NCI-H82 treated with DMSO at 0.1 percent for 48 hours (cell line): ENCODE measurements around the gene ATP6V0E1.
A peak's percentile ranks its signal among the peaks of the same experiment; 100 is the strongest.
"Not testable (repeated sequence)": the region's sequence is repeated elsewhere in the genome, so short reads cannot be mapped to it uniquely, and the experiment has no call there.

Experiments
- DNase-seq: peaks from one replicate; lab custom pipeline; 2025; ENCODE audit not compliant: unreplicated experiment; lab: John Stamatoyannopoulos, UW

ATP6V0E1 gene

DNA sequence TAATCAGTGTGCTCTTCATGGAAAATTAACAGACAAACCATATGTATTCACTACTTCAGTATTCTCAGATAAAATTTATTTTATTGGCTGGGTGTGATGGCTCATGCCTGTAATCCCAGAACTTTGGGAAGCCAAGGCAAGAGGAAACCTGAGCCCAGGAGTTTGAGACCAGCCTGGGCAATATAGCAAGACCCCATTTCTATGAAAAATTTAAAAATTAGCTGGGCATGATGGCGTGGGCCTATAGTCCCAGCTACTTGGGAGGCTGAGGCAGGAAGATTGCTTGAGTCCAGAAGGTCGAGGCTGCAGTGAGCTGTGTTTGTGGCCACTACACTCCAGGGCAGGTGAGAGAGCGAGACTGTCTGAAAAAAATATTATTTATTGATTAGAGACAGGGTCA, 49.2 kb downstream of the ATP6V0E1 start:
- no peak for DNase-seq

DNA sequence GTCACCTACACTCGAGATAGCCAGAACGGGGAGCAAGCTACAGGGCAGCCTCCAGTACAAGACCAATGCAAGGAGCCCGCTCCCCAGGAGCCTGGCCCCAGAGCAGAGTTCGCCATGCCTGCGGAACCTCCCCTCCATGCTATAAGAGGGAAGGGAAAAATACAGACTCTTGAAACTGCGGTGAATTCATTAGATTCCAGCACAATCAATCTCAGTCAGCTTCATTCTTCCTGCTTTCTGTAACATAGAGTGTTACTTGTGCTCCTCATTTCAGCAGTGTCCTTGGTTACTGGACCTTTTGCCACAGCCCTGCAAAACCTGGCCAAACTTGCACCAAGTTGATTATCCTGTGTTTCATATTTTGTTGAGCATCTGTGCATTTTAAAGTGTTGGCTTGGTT, 50.4 kb downstream of the ATP6V0E1 start:
- no peak for DNase-seq

DNA sequence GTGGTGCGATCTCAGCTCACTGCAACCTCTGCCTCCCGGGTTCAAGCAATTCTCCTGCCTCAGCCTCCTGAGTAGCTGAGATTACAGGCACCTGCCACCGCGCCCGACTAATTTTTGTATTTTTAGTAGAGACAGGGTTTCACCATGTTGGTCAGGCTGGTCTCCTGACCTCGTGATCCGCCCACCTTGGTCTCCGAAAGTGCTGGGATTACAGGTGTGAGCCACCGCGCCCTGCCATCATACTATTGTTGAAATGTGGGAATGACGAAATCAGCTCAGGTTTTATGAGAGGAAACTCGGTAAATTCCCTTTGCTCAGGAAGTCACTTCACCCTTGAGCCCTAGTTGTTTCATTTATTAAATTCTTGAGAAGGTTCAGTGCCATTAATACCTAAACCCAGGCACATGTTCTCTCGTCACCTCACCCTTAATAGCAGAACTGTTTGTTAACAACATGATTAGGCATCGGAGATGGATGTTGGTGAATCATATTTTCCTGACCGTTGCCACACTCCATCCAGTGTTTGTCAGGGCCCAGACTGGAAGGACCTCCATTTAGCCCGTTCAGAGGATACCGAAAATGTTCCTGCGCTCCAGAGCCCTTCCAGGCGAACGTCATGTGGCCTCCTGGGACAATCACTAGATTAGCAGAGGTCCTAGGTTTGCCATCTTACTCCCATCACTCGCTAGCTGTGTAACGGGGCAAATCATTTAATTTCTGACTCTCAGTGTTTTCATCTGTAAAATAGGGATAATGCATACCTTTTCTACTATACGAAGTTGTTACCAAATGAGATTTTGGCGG, 52.5 kb downstream of the ATP6V0E1 start:
- no peak for DNase-seq

DNA sequence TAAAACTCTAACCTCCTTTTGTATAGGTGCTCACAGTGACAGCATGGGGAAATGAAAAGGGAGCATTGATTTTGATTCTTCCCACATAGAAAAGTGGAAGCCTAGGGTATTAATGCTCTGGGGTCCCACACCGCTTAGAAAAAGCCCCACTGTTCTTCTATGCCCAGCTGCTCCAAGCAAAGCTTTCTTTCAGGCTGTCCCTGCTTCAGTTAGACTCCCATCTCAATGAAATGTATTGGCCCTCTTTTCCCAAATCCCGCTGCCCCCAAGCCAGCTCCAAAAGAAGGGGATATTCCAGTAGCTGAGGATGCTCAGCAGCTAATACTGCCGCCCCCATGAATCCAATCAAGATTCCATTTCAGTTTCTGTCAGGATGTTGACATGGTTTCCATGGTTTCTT, 55.6 kb downstream of the ATP6V0E1 start:
- DNase-seq = no peak

DNA sequence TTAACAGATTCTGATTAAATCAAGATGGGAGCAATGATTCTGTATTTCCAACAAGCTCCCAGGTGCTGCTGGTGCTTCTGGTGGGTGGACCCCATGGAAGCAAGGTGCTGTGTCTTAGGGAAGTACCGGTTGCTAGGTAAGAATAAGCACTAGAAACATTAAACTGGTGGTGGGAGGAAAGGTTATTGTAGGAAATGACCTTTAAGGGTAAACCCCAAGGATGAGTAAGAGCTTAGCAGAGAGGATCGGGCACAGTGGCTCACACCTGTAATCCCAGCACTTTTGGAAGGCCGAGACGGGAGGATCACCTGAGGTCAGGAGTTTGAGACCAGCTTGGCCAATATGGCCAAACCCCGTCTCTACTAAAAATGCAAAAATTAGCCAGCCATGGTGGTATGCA, 56.4 kb downstream of the ATP6V0E1 start:
- no peak for DNase-seq

DNA sequence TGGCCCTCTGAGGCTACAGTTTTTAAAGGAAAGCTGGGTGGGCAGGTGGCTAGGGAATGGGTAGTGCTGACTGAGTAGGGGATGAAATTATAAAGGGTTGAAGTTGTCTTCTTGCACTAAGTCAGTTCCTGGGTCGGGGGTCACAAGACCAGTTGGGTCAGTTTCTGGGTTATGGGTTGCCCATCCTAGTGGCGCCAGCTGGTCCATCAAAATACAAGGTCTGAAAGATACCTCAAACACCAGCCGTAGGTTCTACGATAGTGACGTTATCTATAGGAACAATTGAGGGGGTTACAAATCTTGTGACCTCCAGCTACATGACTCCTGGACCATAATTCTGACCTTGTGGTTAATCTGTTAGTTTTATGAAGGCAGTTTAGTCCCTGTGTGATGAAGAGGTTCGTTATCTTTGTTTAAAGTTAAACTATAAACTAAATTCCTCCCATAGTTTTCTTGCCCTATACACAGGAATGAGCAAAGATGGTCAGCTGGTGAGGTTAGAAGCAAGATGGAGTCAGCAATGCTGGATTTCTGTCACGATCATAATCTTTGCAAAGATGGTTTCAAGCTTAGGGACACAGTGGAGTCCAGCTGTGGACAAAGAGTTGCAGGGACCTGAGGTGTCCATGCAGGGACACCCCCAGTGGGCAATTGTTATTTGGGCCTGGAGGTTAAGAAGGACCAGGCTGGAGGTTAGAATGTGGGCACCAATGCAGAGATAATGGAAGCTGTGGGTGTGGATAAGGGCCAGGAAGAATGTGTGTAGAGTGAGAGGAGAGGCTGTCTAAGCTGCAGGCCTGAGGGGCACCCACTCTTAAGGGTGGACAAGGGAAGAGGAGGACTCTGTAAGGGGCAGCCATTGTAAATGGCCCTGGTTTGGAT, 58.6 kb downstream of the ATP6V0E1 start:
- no peak for DNase-seq

DNA sequence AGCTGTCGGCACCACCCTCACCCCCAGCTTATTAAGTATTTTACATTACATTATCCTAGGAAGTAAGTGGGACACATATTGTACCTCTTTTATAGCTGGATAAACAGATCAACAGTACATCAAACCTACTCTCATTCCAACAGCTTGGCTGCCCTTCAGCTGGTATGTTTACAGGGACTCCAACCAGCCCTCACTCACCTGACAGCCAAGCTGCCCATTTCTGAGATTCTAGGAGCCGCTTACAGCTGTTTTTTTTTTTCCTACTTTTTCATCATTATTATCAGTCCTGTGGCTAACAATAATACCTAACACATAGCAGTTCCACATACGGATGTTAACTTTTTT, 59.2 kb downstream of the ATP6V0E1 start:
- no peak for DNase-seq

DNA sequence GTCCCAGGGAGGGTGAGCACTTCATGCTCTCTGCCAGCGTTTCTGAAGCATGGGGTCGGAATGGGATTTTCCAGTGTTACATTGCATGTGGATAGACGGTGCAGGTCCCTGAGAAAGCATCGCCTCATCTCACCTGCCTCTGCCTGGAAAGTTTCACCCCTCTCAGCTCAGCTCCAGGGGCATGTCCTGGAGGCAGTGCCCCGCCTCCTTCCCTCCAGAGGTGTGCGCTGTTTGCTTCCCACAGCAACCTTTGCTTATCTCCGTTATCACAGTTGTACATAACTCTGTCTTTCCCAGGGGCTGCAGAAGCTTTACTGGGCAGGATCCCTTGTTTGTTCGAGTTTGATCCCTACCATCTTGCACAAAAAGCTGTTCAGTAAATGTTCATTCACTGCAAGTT, 61.9 kb downstream of the ATP6V0E1 start:
- DNase-seq = no peak

DNA sequence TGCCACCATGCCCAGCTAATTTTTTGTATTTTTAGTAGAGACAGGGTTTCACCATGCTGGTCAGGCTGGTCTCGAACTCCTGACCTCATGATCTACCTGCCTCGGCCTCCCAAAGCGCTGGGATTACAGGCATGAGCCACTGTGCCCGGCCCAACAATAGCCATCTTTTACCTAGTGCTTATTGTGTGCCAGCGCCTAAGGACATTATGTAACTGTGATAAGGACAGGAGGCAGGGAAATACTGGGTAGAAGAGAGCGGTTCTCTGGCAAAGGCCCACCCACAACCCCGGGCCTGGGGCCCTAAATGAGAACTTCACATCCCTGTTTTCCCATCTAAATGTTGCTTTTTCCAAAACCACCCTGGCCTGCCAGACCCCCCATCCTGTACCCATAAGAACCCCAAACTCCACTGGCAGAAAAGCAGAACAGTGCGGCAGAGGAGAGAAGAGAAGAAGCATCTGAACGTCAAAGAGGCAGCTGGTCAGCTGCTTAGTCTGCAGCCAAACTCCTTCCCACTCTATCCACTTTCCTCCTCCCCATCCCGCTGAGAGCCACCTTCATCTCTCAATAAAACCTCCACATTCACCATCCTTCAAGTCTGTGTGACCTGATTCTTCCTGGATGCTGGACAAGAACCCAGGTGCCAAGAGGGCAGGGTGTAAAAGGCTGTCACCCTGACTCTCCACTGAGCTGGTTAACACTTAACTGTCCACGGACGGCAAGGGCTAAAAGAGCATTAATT, 63.7 kb downstream of the ATP6V0E1 start:
- not testable (repeated sequence) for DNase-seq

DNA sequence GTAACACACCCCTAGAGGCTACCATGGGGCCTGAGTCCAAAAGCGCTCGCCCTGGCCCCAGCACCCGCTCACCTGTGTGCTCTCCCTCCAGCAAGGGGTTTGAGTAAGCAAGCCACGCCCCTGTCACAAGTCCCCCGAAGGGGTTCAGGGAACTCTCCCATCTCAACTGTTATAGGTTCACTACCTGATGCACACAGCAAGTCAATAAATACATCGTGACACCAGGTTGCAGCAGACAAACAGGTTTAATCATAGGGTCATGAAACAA, 64.2 kb downstream of the ATP6V0E1 start:
- DNase-seq = no peak

DNA sequence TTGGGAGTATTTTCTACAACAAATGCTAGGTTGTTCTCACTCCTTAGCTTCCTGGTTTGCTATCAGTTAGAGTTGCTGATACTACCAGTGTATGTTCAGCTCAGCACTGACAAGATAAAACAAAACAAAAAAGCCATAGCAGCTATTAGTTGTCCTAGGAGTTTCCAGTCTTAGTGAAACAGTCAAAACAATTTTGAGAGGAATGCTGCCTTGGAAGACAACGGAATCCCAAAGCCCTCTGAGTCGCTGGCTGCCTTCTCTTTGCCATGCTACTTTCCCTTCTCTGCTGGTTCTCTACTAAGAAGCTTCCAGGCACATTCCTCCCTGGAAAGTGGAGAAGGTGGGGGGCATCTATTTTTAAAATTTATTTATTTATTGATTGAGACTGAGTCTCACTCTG, 67.2 kb downstream of the ATP6V0E1 start:
- no peak for DNase-seq

DNA sequence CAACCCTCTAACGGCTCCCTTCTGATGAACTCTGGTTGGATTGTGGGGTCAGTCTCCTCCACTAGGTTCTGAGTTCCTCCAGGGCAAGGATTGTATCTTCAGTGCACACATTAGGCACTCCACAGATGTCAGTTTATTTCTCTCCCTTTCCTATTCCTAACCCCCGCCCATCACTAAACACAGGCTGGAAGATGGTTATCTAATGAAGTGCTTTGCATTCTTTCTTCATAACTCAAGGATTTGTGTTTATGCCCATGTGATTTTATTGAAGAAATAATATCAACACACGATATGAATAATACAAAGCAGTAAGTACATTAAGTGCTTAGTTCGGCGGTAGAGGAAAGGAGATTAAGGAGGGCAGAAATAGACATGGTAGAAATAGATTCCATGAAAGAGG, 68.2 kb downstream of the ATP6V0E1 start:
- peak; percentile 7 for DNase-seq

DNA sequence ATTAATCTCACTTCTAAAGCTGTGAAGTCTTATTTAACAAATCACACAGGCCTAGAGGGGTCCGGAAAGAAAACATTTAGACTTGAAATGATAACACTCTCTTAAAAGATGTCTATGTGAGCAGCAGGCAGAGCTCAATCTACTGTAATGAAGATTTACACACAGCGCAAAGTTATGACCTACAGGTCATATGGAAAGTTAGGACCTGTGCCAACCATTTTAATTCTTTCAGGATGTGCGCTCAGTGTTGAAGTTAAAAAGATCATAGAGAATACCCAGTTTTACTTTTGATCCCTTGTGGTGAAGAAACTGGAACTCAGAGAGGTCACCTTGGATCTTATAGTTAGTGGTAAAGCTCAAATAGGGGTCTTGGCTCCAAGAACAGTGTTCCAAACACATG, 69.5 kb downstream of the ATP6V0E1 start:
- no peak for DNase-seq

DNA sequence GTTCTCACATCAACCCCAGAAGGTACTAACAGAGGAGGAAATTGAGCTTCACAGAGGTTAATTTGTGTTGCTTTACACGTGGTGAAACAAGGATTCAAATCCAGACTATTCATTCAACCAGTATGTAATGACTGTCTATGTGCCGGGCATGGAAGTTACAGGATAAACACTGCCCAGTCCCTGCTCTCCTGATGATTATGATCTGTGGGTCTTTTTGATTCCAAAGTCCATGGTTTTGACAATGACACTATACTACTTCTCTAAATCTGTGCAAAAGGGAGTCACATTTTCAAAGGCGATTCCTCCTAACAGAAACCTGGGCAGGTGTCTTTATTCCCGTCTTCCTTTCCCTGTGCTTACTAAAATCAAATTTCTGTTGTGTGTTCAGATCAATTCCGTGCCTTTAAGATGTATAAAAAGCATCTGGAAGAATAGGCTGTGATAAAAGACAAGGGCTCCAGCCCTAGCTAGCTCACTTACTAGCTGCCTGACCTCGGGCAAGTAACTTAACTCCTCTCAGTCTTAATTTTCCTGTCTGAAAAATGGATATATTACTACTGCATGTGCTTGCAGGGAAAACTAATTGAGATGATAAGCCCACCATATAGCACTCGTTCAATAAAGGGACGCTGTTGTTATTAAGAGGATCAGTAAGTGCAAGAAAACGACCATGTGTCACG, 71.6 kb downstream of the ATP6V0E1 start:
- no peak for DNase-seq

DNA sequence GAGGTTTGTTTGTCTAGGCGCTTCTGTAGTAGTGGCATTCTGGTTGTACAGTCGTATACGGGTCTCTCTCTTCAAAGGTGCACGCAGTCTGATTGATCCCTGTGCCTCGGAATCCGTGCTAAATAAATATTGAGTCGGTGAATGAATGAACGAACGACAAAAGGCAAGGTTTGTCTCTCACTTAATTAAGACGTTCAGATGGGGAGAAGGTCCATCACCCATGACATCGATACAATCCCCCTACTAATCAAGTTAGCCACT, 72.1 kb downstream of the ATP6V0E1 start:
- no peak for DNase-seq

DNA sequence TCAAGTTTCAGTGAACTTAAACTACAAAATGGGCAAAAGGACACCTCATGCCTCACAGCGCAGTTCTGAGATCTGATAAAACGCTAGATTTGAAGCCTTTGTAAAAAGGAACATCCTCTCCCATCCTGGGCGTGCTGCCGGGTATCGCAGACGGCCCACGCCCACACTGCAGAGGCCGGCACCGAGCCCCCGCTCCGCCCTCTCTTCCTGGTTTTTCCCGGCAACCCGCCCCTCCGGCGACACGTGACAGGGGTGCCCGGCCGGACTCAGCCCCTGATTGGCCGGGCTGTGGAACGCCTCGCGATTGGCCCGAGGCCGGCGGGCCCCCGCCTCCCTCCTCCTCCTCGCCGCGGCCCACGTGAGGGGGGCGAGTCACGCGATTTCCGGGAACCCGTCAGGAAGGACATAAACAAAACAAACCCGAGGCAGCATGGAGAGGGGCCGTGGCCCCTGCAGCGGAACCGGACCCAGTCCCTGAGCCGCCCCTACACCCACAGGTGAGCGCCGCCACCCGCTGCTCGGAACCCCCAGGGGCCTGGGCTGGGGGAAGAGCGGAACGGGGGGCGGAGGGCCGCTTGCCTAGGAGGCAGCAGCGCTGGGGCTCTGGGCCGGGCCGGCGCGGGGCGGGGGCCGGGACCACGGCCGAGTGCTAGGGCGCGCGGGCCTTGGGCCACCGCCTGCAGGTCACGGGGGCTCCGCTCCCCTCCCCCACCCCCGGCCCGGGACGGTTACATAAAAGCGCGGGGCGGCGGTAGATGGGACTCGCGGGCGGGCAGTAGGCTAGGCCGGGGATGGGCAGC, 72.6 kb downstream of the ATP6V0E1 start, which contains the start of gene CREBRF:
Gene CREBRF (plus strand): TSS at position 370 of the 800 bp plus-strand sequence. CDS start 24,424 bp downstream, outside the sequence.
- peak; percentile 68 for DNase-seq

DNA sequence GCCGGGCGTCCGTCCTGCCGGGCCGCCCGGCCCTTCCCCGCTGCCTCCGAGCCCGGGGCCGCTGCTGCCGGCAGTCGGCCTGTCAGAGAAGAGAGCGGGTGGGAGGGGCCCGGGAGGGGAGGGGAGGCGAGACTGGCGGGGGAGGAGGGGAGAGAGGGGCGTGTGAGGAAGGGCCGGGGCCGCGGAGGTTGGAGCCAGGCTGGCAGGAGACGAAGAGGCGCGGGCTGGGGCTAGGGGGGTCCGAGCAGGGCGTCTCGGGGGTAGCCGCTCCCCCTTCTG, 73.2 kb downstream of the ATP6V0E1 start:
- DNase-seq = no peak

DNA sequence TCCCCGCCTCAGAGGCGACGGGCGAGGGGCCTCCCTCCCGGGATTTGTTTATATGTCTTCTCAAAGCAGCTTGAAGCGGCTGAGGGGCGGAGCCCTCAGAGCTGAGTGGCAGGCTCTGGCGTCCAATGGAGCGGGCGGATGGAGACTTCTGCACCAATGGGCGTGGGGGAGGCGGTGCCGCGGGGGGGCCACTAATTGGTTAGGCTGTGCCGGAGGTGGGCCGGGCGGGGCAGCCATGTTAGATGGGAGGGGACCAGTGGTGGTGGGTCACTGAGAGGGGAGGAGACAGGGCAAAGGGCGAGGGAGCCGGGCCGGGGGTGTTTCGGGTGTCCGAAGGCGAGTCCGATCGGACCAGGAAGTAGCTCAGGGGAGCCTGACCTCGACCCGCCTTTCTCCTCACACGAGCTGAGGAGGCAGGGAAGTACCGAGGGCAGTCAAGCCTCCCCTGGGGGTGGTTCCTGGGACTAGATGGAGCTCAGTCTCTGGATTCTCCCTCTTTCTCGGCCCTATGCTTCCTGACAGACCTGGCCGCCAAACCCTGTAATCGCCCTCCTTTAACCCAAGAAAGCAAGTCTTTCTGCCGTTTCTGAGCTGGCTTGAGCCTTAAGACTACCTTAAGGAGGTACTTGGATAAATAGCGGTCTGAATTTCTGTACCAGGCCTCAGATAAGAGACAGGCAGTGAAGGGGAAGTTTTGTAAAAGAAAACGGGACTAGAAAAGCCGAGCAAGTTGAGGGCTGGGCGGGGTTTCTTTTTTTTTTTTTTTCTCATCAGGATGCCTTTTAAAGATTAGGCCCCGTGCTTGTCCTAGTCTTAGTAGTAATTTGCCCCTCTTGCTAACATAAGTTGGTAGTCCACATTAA, 73.7 kb downstream of the ATP6V0E1 start:
- peak; percentile 80 for DNase-seq

DNA sequence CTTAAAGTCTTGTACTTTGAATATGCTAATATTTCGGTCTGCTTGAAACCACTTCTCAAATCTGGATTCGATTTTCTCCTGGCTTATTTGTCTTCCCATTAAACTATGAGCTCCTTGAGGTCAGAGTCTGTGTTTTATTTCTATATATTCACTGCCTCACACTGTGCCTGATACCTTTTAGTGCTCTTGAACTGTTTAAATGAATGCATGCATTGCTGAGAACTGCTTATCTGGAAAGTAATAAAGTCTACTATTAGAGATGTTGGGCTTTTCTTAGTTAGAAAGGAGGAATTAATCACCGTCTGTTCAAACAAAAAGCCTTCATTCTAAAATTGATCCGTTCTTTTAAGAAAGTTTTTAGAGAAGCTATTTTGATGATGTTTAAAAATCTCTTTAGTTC, 78.6 kb downstream of the ATP6V0E1 start:
- DNase-seq = no peak

DNA sequence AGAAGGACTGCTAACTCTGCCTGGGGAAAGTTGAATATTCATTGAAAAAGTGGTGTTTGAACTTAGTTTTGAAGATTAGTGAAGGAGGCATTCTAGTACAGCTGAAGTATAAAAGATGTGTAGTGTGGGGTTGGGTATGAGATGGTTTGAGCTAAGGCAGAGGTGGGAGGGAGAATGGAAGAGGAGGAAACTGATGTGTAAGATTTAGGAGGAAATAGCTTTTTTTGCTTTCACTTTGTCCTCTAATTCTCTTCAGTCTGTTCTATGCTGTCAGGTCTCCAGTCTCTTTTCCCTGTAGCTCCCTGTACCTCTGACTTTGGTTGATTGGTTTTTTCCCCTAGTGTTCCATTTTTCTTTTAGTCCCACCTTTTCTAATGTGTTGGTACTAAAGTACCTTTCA, 81.6 kb downstream of the ATP6V0E1 start:
- DNase-seq = no peak
